Astrocyte (in vitro differentiated cells and primary cell): ENCODE measurements around the gene UNKL.

Source experiments
- EZH2 ChIP-seq: IDR thresholded peaks from 2 replicates; pipeline ENCODE4 v1.6.1; 2012; ENCODE audit warnings: mild to moderate bottlenecking, low read length, inconsistent platforms; ENCODE audit not compliant: insufficient read depth
- TF ChIP-seq, protein P1 (sequence below): IDR thresholded peaks from 2 replicates; pipeline ENCODE4 v1.5.1; 2011; ENCODE audit warnings: low read depth, mild to moderate bottlenecking, inconsistent platforms, low read length, moderate library complexity; ENCODE audit not compliant: insufficient read depth

DNA sequence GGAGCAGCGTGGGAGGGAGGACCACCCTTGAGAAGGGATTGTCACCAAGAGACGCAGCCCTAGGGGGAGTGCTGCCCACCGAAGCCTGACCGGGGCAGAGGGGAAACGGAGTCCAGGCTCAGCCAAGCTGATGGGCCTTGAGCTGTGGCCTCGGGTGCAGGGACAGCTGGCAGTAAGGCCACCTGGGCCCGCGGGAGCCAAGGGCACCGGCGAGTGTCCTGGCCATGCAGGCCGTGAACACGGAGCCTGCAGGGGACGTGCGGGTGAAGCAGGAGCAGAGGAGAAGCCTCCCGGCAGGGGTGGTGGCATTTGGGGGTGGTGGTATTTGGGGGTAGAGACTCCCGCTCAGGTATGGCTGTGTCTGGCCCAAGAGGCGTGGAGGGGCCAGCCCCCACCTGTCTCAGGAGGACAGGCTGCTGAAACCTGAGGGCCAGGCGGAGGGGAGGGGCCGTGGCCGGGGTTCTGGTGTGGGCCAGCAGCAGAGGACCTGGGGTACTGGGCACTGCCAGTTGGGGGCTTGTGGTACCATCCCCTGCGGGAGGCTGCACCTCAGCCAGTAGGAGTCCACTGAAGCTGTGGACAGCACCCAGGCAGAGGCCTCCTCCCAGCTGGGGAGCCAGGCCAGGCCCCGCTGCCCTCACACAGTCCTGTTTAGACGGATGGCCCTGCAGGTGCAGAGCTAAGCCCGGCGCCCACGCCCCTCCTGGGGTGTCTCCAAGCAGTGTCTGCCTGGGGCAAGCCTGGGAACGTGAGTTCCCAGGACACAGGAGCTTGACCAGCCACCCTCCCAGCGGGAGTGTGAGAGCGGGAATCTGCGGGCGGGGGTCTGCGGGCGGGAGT, 58.2 kb downstream of the UNKL start:
- TF ChIP-seq, protein P1, sequence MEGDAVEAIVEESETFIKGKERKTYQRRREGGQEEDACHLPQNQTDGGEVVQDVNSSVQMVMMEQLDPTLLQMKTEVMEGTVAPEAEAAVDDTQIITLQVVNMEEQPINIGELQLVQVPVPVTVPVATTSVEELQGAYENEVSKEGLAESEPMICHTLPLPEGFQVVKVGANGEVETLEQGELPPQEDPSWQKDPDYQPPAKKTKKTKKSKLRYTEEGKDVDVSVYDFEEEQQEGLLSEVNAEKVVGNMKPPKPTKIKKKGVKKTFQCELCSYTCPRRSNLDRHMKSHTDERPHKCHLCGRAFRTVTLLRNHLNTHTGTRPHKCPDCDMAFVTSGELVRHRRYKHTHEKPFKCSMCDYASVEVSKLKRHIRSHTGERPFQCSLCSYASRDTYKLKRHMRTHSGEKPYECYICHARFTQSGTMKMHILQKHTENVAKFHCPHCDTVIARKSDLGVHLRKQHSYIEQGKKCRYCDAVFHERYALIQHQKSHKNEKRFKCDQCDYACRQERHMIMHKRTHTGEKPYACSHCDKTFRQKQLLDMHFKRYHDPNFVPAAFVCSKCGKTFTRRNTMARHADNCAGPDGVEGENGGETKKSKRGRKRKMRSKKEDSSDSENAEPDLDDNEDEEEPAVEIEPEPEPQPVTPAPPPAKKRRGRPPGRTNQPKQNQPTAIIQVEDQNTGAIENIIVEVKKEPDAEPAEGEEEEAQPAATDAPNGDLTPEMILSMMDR = no peak
- TF ChIP-seq EZH2 = no peak
